ENCODE data around the gene TMEM86A.

TMEM86A gene

DNA sequence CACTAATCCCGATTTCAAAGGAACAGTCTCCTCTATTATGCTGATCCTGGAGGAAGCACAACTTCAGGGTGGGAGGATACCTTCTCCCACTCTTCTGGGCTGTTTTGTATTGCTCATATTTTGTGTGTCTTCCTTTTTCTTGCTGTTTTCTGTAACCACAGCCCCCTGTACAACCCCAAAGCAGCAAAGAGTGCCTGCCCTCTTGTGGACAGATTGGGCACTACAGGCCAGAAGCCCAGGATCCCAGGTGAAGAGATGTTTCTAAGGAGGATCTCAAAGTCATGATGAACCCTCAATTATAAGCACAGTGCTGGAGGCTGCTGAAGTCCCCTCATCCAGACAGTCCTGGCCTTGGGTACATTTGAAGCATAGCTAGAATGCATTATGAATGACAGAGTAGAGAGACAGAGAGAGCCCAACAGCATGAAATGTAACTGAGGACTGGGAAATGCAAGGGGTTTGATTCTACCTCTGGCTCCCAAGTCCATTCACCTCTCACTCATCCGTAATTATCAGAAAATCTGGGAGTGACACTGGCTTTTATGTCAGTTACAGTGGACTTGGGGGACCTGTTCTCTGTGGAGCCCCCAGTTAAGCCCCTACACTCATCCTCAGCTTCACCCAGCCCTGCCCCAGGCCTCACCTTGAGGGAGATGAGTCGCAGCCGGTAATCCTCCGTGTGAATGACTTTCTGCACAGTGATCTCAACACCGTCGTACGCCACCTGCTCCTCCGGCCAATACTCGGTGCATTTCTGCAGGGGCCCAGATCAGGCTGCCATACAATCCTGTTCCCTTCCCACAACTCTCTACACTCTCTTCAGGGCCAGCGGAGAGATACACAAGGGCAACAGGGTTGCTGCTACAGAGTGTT, 33.6 kb downstream of the TMEM86A start:
- peaks cover 15% of the 10 kb centered on the region for H3K4me1 ChIP-seq
- H3K27me3 ChIP-seq = no peaks in the 10 kb centered on the region
- H4K20me1 ChIP-seq = no peaks in the 10 kb centered on the region
- no peaks in the 10 kb centered on the region for H3K36me3 ChIP-seq
- TF ChIP-seq Cebpa-rat (IDR thresholded peaks at IDR 0.05) = no peak
- H3K4me3 ChIP-seq = no peak overlapping the region
- H3K9ac ChIP-seq = no peak overlapping the region
- H3K27ac ChIP-seq = no peak overlapping the region
- H3K4me2 ChIP-seq = no peak overlapping the region
- H3K9me3 ChIP-seq = no peaks in the 10 kb centered on the region

DNA sequence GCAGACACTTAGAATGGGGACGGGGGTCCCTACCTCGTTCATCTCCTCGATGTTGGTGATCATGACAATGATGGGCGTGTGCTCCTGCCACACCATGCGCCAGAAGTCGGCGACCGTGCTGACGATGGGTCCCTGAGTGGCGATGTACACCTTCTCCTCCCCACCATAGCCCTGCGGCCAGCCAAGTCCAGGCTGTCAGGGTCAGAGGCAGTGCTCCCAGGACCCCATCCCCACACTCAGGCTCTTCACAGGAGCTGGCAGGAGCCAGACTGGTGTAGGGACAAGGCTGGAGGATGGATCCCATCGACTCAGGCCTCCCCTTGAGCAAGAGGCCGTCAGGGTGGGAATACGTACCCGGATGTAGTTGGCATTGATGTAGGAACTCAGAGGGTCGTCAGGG, 34.6 kb downstream of the TMEM86A start:
- Histone ChIP-seq H3K4me3 (no peak overlapping the region), H3K9ac (no peak overlapping the region), H3K27me3 (no peaks in the 10 kb centered on the region), H3K27ac (no peak overlapping the region), H3K9me3 (no peaks in the 10 kb centered on the region), H3K4me1 (peaks cover 7% of the 10 kb centered on the region; the same call in 1 of the 2 replicates), H3K4me2 (no peak overlapping the region), H4K20me1 (no peaks in the 10 kb centered on the region), H3K36me3 (no peaks in the 10 kb centered on the region)
- no peak for TF ChIP-seq Cebpa-rat (IDR thresholded peaks at IDR 0.05)

DNA sequence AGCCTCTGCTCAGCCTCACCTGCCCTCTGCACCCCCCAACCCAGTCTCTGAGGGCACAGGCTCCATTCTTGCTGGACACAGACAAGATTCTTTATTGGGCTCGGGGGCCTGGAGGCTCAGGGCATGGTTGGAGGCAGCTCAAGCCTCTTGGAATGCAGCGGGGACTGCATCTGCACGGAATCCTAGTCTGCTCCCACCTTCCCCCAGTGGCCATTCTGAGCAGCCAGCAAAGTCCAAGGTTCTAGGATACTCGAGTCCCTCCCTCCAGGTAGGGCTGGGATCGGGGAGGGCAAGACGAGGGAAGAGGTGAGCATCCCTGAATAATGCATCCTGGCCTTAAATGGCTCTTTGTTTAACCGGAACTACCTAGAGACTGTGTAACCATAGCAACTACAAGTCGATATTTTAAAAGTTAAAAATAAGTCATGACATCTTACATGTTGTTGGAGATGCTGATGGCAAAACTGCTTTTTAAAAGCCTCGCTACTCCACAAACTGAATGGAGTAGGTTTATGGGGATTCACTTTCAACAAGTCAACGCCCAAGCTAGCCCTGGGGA, 38.1 kb downstream of the TMEM86A start:
- no peaks in the 10 kb centered on the region for H4K20me1 ChIP-seq
- no peak overlapping the region for H3K4me3 ChIP-seq
- H3K27me3 ChIP-seq = no peaks in the 10 kb centered on the region
- TF ChIP-seq Cebpa-rat (IDR thresholded peaks at IDR 0.05) = no peak
- no peaks in the 10 kb centered on the region for H3K9me3 ChIP-seq
- no peak overlapping the region for H3K27ac ChIP-seq
- H3K4me2 ChIP-seq = no peak overlapping the region
- H3K9ac ChIP-seq = no peak overlapping the region
- H3K4me1 ChIP-seq = peaks cover 2% of the 10 kb centered on the region; the same call in 1 of the 2 replicates
- H3K36me3 ChIP-seq = no peaks in the 10 kb centered on the region

DNA sequence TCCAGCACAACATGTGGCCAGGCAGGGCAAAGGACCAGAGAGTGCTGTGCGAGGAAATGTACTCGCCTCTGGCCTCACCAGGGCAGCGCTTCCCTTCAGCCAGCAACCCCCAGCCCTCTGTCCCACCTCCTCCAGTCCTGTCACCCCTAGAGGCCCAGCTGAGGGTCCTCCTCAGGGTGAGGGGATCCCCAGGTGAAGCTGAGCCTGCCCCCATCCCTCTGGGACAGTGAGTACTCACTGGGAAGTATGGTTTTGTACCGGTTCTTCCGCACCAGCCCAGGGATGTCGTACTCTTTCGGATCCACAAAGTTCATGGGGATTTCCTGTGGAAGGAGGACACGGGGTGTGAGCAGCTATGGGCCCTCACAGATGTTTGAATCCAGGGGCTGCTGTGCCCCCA, 39.1 kb downstream of the TMEM86A start:
- no peaks in the 10 kb centered on the region for H3K36me3 ChIP-seq
- H3K9ac ChIP-seq = no peak overlapping the region
- no peaks in the 10 kb centered on the region for H3K4me1 ChIP-seq
- H3K27ac ChIP-seq = no peak overlapping the region
- no peak for TF ChIP-seq Cebpa-rat (IDR thresholded peaks at IDR 0.05)
- H3K4me3 ChIP-seq = no peak overlapping the region
- H3K27me3 ChIP-seq = no peaks in the 10 kb centered on the region
- H3K4me2 ChIP-seq = no peak overlapping the region
- no peaks in the 10 kb centered on the region for H3K9me3 ChIP-seq
- no peaks in the 10 kb centered on the region for H4K20me1 ChIP-seq

DNA sequence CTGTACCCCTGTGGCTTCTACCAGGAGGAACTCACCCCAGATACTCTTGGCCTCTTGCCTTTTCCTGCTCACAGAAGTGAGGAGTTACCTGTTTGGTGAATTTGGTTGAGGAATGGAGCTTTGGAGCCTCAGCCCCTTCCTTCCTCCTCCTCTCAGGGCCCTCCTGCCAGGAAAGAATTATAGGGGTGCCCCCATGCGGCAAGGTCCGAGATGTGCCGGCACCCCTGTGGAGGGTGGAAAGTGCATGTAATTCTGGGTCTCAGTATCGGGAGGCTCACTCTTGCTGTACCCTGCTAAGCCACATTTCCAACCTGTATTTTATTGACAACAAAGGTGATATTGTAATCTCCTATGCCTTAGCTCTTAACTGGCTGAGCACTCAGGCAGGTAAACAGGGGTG, 41.1 kb downstream of the TMEM86A start:
- no peaks in the 10 kb centered on the region for H4K20me1 ChIP-seq

DNA sequence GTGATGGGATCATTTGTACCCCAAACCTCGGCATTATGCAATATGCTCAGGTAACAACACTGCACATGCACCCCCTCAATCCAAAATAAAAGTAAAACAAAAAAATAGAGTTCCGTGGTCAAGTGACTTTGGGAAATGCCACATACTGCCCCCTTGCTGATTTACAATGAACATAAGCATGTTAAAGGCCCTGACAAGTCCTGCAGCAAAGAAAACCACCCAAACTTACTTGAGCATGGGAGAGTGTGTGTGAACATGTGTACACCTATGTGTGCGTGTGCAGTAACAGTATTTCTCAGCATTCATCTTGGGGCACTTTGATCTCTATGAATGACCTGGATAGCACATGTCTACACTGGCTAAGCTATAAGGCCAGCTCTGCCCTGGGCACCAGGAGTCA, 43.2 kb downstream of the TMEM86A start:
- H3K4me2 ChIP-seq = no peak overlapping the region
- no peaks in the 10 kb centered on the region for H3K27me3 ChIP-seq
- no peak overlapping the region for H3K27ac ChIP-seq
- H3K4me3 ChIP-seq = no peak overlapping the region
- no peaks in the 10 kb centered on the region for H3K4me1 ChIP-seq
- TF ChIP-seq Cebpa-rat (IDR thresholded peaks at IDR 0.05) = no peak
- no peaks in the 10 kb centered on the region for H3K36me3 ChIP-seq
- H3K9ac ChIP-seq = no peak overlapping the region
- H4K20me1 ChIP-seq = no peaks in the 10 kb centered on the region
- no peaks in the 10 kb centered on the region for H3K9me3 ChIP-seq

More for the DNA sequence above, 41.1 kb downstream of the TMEM86A start:
- H3K4me2 ChIP-seq = no peak overlapping the region
- H3K9me3 ChIP-seq = no peaks in the 10 kb centered on the region
- no peak overlapping the region for H3K4me3 ChIP-seq
- H3K27me3 ChIP-seq = no peaks in the 10 kb centered on the region
- TF ChIP-seq Cebpa-rat (IDR thresholded peaks at IDR 0.05) = no peak
- no peak overlapping the region for H3K9ac ChIP-seq
- no peaks in the 10 kb centered on the region for H3K36me3 ChIP-seq
- H3K4me1 ChIP-seq = no peaks in the 10 kb centered on the region
- H3K27ac ChIP-seq = no peak overlapping the region

DNA sequence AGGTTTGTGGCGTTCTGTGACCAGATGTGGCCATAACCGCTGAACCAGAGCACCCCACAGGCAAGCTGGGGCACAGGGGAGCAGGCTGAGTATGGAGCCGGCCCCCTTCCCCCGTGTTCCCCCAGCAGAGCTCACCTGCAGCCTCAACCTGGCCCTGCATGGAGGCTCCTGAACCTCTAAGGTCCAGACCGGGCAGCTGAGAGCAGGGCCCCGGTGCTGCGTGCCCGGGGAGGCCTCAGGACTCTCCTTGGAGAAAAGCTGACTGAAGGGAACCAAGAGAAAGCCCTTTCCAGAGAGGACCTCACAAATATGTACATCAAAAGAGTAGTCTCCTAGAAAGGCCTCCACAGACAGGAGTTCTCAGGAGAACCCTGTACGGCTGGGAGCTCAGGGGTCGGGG, 44.8 kb downstream of the TMEM86A start:
- Histone ChIP-seq H3K4me2 (no peak overlapping the region), H3K9me3 (no peaks in the 10 kb centered on the region), H3K36me3 (no peaks in the 10 kb centered on the region), H3K9ac (no peak overlapping the region), H4K20me1 (no peaks in the 10 kb centered on the region), H3K27me3 (no peaks in the 10 kb centered on the region), H3K4me3 (no peak overlapping the region), H3K27ac (no peak overlapping the region), H3K4me1 (no peaks in the 10 kb centered on the region)
- TF ChIP-seq Cebpa-rat (IDR thresholded peaks at IDR 0.05) = no peak

DNA sequence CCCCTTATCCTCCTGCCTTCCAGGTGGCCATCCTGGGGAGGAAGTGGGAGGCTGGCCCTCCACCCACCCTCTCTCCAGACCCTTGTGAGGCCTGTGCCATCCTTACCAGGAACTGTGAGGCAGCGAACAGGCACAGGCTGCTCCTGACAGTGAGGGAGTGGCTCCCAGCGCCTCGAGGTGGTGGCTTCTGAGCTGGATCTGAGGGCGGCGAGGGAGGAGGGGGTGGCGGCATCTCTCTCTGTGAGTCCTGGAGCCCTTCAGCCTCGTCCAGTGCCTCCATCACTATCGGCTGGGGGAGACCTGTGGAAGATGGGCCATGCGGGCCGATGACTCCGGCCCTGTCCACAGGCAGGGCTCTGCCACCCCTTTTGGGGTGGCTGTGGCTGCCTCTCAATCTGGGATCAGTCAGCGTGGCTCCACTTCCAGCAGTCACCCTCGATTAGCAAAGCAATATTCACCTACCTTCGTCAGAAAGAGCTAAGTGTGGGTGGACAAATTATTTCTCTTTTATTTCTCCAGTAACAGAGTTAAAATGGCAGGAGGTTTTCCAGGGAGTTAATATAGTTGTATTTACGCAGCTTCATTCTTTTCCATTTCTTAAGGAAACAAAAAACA, 45.4 kb downstream of the TMEM86A start:
- no peak overlapping the region for H3K9ac ChIP-seq
- H3K4me1 ChIP-seq = no peaks in the 10 kb centered on the region
- H3K4me3 ChIP-seq = no peak overlapping the region
- no peaks in the 10 kb centered on the region for H3K27me3 ChIP-seq
- H4K20me1 ChIP-seq = no peaks in the 10 kb centered on the region
- no peaks in the 10 kb centered on the region for H3K9me3 ChIP-seq
- no peaks in the 10 kb centered on the region for H3K36me3 ChIP-seq
- H3K27ac ChIP-seq = no peak overlapping the region
- no peak overlapping the region for H3K4me2 ChIP-seq
- no peak for TF ChIP-seq Cebpa-rat (IDR thresholded peaks at IDR 0.05)

DNA sequence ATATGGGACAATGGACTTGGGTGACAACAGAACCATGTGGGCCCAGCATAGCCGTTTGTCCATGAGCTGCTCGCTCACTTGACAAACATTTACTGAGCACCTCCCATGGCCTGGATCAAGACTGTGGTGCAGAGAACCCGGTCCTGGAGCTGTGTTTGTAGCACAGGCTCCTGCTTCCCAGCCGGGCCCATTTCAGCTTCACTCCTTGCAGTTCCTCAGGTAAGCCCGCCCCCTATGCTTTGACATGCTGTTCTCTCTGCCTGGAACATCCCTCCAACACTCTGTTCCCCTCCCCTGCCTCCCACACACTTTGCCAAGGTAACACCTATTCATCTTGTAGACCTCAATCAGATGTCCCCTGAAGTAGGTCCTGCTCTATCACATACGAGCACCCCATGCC, 46.7 kb downstream of the TMEM86A start:
- H3K9me3 ChIP-seq = no peaks in the 10 kb centered on the region

DNA sequence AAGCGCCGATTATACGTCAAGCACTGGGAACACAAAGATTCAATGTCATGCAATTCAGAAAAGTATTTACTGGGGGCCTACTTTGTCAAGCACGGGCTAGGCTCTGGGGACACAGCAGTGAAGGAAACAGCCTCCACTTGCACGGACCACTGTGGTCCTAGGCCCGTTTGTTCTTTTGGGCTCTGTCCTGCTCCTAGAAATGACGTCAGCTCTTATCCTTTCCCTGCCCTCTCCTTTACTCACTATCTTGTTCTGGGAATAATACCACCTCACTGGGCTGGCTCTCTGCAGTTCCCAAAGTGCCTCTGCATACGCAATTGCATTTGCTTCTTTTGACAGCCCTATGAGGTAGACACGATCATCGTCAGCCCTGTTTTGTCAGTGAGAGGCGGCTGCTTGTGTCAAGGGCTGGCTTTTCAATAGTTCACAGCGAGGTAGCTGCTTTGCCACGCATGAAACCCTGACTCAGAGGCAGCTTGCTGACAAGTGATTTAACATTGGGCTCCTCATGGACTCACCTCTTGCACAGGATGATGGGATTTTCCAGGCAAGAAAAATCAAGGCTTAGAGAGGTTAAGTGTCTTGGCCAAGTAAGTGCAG, 50.3 kb downstream of the TMEM86A start:
- Histone ChIP-seq H3K36me3 (no peaks in the 10 kb centered on the region), H4K20me1 (no peaks in the 10 kb centered on the region), H3K4me1 (peaks cover 9% of the 10 kb centered on the region), H3K9me3 (no peaks in the 10 kb centered on the region), H3K9ac (no peak overlapping the region), H3K4me2 (no peak overlapping the region), H3K4me3 (no peak overlapping the region), H3K27me3 (no peaks in the 10 kb centered on the region), H3K27ac (no peak overlapping the region)
- TF ChIP-seq Cebpa-rat (IDR thresholded peaks at IDR 0.05) = no peak

More for the DNA sequence above, 46.7 kb downstream of the TMEM86A start:
- no peak overlapping the region for H3K4me2 ChIP-seq
- H3K36me3 ChIP-seq = no peaks in the 10 kb centered on the region
- TF ChIP-seq Cebpa-rat (IDR thresholded peaks at IDR 0.05) = no peak
- no peak overlapping the region for H3K4me3 ChIP-seq
- H3K27me3 ChIP-seq = no peaks in the 10 kb centered on the region
- H3K9ac ChIP-seq = no peak overlapping the region
- no peaks in the 10 kb centered on the region for H4K20me1 ChIP-seq
- H3K27ac ChIP-seq = no peak overlapping the region
- no peaks in the 10 kb centered on the region for H3K4me1 ChIP-seq

All from BLaER1 (cell line).